Nephron (organoid): ENCODE data around the gene DSG2.

Source experiments
- H3K27ac Mint-ChIP-seq, 3 experiments: 2 replicates each; pipeline ENCODE4 v1.8.0; 2020; ENCODE audit warnings: mixed read lengths in 3 of 3, mild to moderate bottlenecking in 2 of 3, moderate library complexity in 1 of 3
- H3K27me3 Mint-ChIP-seq: 2 replicates; pipeline ENCODE4 v1.8.0; 2021; ENCODE audit warnings: low read depth, mild to moderate bottlenecking, moderate library complexity, mixed read lengths
- H3K36me3 Mint-ChIP-seq: 2 replicates; pipeline ENCODE4 v1.8.0; 2020; ENCODE audit warnings: low read depth, mixed read lengths
- H3K4me1 Mint-ChIP-seq: 2 replicates; pipeline ENCODE4 v1.8.0; 2020; ENCODE audit warnings: mixed read lengths
- H3K4me3 Mint-ChIP-seq, 3 experiments: 2 replicates each; pipeline ENCODE4 v1.8.0; 2020; ENCODE audit warnings: mild to moderate bottlenecking in 3 of 3, mixed read lengths in 3 of 3, moderate library complexity in 2 of 3
- H3K9me3 Mint-ChIP-seq: 2 replicates; pipeline ENCODE4 v1.8.0; 2020; ENCODE audit warnings: mixed read lengths
- TF ChIP-seq, protein P1 (sequence below), 3 experiments: fragments of 200-600 bp; sonication (generic); IDR thresholded peaks; one replicate each; pipeline ENCODE4 v1.5.0; 2021; ENCODE audit warnings: antibody characterized with exemption in 3 of 3; ENCODE audit not compliant: unreplicated experiment in 3 of 3

DSG2 gene

DNA sequence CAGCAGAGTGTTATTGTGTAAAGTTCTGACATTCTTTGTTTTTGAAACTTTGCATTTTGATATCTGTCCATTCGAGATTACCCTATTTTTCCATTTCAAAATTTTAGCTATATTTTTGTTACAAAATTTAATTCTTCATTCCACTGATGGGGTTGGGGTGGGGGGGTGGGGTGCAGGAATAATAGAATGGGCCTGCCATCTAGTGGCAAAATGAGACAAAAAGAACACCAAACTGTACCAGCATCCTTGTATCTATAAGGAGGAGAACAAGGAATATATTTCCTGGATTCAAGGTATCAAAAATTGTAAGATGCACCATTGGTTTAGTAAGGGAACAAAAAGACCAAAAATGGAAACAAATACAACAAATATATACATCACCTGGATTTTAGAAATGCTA, 65.8 kb downstream of the DSG2 start:
- no peak overlapping the region for H3K27ac Mint-ChIP-seq
- H3K9me3 Mint-ChIP-seq, result no peaks in the 10 kb centered on the region
- H3K4me1 Mint-ChIP-seq, result no peaks in the 10 kb centered on the region
- peaks cover 4% of the 10 kb centered on the region for H3K27me3 Mint-ChIP-seq
- H3K4me3 Mint-ChIP-seq, result no peak overlapping the region
- TF ChIP-seq, protein P1, sequence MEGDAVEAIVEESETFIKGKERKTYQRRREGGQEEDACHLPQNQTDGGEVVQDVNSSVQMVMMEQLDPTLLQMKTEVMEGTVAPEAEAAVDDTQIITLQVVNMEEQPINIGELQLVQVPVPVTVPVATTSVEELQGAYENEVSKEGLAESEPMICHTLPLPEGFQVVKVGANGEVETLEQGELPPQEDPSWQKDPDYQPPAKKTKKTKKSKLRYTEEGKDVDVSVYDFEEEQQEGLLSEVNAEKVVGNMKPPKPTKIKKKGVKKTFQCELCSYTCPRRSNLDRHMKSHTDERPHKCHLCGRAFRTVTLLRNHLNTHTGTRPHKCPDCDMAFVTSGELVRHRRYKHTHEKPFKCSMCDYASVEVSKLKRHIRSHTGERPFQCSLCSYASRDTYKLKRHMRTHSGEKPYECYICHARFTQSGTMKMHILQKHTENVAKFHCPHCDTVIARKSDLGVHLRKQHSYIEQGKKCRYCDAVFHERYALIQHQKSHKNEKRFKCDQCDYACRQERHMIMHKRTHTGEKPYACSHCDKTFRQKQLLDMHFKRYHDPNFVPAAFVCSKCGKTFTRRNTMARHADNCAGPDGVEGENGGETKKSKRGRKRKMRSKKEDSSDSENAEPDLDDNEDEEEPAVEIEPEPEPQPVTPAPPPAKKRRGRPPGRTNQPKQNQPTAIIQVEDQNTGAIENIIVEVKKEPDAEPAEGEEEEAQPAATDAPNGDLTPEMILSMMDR (IDR thresholded peaks at IDR 0.05; ENCODE audit: unreplicated experiment in 3 of 3), result peak in 2 of 3 experiments; percentile 8 to 24
- no peaks in the 10 kb centered on the region for H3K36me3 Mint-ChIP-seq

DNA sequence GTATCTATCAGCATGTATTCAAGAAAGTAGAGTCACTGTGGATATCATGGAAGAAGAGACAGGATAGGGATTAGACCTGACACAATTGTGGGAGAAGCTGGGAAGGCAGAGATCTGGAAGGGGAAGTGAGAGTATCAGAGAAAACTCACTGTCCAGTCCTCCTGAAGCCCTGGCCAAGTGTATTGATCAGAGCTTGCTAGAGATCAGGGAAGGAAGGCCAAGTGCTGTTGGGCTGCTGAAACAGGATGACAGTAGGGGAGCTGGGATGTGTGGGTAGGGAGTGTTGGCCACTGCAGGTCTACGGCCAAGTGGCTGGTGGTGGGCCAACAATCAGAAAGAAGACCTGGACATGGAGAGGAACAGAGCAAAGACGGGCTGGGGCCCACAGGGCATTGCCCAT, 67.4 kb downstream of the DSG2 start:
- Mint-ChIP-seq H3K27ac (no peak overlapping the region), H3K9me3 (no peaks in the 10 kb centered on the region), H3K4me3 (no peak overlapping the region), H3K27me3 (peaks cover 4% of the 10 kb centered on the region), H3K36me3 (no peaks in the 10 kb centered on the region), H3K4me1 (no peaks in the 10 kb centered on the region)
- TF ChIP-seq, protein P1 (IDR thresholded peaks at IDR 0.05; ENCODE audit: unreplicated experiment in 3 of 3), result no peak

DNA sequence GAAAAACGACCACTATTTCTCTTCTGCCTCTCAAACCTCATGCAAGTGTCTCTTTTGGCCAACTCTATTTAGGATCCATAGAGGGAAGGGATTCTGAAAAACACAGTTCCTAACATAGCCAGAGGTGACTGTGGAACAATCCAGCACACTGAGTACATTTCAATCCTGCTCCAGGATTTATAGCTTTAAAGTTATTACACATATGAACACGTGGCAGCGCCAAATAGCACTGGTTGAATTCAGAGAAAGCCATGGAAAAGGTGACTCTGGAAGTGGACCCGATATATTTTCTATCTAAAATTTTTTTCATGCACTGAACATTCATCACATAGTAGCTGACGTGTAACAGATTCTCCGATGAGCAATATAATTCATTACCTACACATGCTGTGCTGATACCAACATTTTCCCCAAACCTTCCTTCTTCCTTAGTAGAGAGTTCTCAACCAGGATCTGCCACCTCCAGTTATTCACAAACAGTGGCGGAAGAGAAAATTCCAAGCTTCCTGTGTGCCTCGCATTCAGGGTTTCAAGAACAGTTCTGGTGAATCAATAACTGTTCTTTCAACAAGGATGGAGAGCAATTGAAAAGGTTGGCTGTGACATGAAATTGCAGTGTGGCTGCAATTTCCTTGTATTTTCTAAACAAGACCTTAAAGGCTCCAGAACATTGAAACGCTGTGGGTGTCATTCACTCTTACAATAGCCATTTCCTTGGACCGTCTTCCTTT, 68.0 kb downstream of the DSG2 start:
- H3K27ac Mint-ChIP-seq, result peak overlapping the region in 1 of 3 experiments; percentile 29
- no peaks in the 10 kb centered on the region for H3K4me1 Mint-ChIP-seq
- no peaks in the 10 kb centered on the region for H3K36me3 Mint-ChIP-seq
- peaks cover 4% of the 10 kb centered on the region for H3K27me3 Mint-ChIP-seq
- no peaks in the 10 kb centered on the region for H3K9me3 Mint-ChIP-seq
- TF ChIP-seq, protein P1 (IDR thresholded peaks at IDR 0.05; ENCODE audit: unreplicated experiment in 3 of 3), result no peak
- no peak overlapping the region for H3K4me3 Mint-ChIP-seq

DNA sequence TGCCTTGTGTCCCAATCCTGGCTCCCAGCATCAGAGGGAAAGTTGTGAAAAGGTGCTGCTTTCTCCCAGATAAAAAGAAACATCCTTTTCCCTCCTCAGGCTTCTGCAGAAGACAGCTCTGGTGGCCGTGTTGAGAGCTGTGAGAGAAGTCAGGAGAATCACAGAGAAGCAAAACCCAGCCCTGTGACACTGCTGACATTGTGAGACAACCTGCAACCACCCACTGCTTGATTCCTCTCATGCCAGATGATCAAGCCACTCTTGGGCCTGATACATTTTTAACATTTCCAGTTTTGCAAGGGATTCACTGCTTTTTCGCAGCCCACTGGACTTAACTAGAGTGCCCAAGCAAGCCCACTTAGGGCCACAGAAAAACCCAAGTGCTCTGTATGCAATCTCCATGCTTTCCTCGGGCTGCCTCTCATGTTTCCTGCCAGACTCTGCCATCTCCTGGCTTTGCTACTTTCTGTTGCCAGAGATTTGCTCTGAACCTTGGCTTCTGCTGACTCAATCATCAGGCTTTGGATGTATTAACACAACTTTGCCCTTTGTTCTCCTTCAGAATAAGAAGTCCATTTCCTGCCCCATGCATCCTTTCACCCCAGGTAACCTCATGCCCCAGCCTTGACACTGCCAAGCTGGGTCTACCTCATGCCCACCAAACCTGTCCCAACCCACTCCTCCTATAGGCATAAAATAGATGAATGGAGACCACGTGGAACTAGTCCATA, 68.8 kb downstream of the DSG2 start:
- TF ChIP-seq, protein P1 (IDR thresholded peaks at IDR 0.05; ENCODE audit: unreplicated experiment in 3 of 3), result no peak
- H3K4me3 Mint-ChIP-seq, result no peak overlapping the region
- H3K9me3 Mint-ChIP-seq, result no peaks in the 10 kb centered on the region
- H3K27me3 Mint-ChIP-seq, result peaks cover 4% of the 10 kb centered on the region
- H3K27ac Mint-ChIP-seq, result peak overlapping the region in 1 of 3 experiments; percentile 29
- no peaks in the 10 kb centered on the region for H3K4me1 Mint-ChIP-seq
- no peaks in the 10 kb centered on the region for H3K36me3 Mint-ChIP-seq

DNA sequence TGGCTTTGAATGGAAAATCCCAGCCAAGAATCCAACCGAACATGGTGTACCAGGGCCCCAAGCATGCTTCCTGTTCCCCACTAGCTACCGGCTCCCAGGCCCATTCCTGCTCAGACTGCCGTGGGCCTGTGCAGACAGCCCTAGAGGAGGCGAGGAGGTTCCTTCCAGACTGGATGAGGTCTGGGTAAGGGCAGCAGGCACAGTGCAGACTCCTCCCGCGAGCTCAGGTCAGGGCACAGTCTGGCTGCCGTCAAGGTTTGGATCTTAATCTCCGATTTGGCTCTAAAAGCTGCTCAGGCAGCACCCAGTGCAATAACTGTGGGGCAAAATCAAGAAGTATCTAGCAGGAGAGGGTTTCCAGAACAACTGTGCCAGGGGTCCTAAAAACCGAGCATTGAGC, 74.4 kb downstream of the DSG2 start:
- TF ChIP-seq, protein P1 (IDR thresholded peaks at IDR 0.05; ENCODE audit: unreplicated experiment in 3 of 3), result no peak
- Mint-ChIP-seq H3K27me3 (peaks cover 7% of the 10 kb centered on the region), H3K9me3 (no peaks in the 10 kb centered on the region), H3K36me3 (no peaks in the 10 kb centered on the region), H3K4me3 (no peak overlapping the region), H3K4me1 (no peaks in the 10 kb centered on the region), H3K27ac (no peak overlapping the region)
